ENCODE measurements around the gene HNRNPK. TPM values are rescaled to one million over a fixed set of nuclear protein-coding genes. Genes with fewer than 3 reads are reported as not detected.

Gene HNRNPK
- total RNA-seq, 1 donor from 2014 or later = 261 TPM

GRCh38 chr9:84002344-84002743, 22.3 kb upstream of the HNRNPK start:
- Histone ChIP-seq H3K27me3 (ENCODE audit: low read depth) (no peaks in the 10 kb centered on the region), H3K9me3 (replicated peaks) (no peaks in the 10 kb centered on the region), H3K4me3 (no peak overlapping the region), H3K27ac (replicated peaks) (peak overlapping the region; percentile 7), H3K36me3 (peaks cover 7% of the 10 kb centered on the region), H3K4me1 (peaks cover 4% of the 10 kb centered on the region)
- no peak for TF ChIP-seq CTCF (IDR thresholded peaks at IDR 0.05; ENCODE audit: borderline replicate concordance)
- intact Hi-C loops (cut with micrococcal nuclease) = no loop called here
- no peak for DNase-seq

DNA sequence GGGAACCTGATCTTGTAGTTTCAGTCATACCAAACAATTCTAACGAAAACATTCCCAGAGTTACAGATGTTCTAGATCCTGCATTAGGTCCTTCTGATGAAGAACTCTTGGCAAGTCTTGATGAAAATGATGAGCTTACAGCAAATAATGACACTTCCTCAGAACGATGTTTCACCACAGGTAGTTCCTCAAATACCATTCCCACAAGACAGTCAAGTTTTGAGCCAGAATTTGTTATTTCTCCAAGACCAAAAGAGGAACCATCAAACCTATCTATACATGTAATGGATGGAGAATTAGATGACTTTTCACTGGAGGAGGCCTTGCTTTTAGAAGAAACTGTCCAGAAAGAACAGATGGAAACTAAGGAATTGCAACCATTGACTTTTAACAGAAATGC, 21.6 kb upstream of the HNRNPK start:
- intact Hi-C loops (cut with micrococcal nuclease) = no loop called here
- Histone ChIP-seq H3K27ac (replicated peaks) (no peak overlapping the region), H3K9me3 (replicated peaks) (no peaks in the 10 kb centered on the region), H3K36me3 (peaks cover 7% of the 10 kb centered on the region), H3K27me3 (ENCODE audit: low read depth) (no peaks in the 10 kb centered on the region), H3K4me1 (peaks cover 4% of the 10 kb centered on the region), H3K4me3 (no peak overlapping the region)
- DNase-seq = no peak
- no peak for TF ChIP-seq CTCF (IDR thresholded peaks at IDR 0.05; ENCODE audit: borderline replicate concordance)

- Histone ChIP-seq H3K36me3 (peaks cover 7% of the 10 kb centered on the region), H3K4me1 (peaks cover 4% of the 10 kb centered on the region), H3K27ac (replicated peaks) (no peak overlapping the region), H3K4me3 (no peak overlapping the region), H3K27me3 (ENCODE audit: low read depth) (no peaks in the 10 kb centered on the region), H3K9me3 (replicated peaks) (no peaks in the 10 kb centered on the region)
- no peak for TF ChIP-seq CTCF (IDR thresholded peaks at IDR 0.05; ENCODE audit: borderline replicate concordance)
- no peak for DNase-seq
- intact Hi-C loops (cut with micrococcal nuclease) = no loop called here
These were observed 20.2 kb upstream of the HNRNPK start for GRCh38 chr9:84000186-84000585.

DNA sequence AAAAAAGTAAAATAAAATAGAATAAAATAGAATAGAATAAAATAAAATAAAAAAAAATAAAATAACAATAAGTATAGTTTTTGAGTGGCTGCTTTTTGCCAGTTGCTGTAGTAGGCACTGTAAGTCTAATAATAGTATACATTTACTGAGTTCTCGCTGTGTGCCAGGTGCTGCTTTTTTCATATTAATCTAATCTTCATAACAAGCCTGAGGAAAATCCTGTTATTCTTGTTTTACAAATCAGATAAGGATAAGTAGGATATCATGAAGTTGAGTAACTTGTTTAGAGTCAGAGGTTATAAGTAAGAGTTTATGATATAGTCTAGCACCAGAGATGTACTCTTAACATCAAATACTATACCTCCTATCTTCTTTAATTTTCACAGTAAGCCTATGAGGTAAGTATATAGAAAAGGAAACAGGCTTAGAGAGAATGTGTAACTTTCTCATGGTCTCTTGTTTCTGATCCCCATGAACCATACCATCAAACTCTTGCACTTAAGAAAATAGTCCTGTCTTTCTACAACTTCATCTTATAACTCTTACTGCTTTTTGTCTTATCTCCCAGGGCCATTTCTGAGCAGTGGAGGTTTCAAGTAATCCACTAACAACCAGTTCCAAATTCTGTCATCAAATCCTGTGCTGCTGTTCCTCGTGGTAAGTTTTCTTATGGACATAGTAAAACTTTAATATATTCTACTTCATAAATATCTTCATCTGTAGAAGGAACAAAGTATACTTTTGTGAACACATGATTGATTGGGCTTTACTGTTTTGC, 19.3 kb upstream of the HNRNPK start:
- no peaks in the 10 kb centered on the region for H3K27me3 ChIP-seq (ENCODE audit: low read depth)
- peaks cover 7% of the 10 kb centered on the region for H3K36me3 ChIP-seq
- no peak for TF ChIP-seq CTCF (IDR thresholded peaks at IDR 0.05; ENCODE audit: borderline replicate concordance)
- intact Hi-C loops (cut with micrococcal nuclease) = no loop called here
- no peak for DNase-seq
- H3K4me3 ChIP-seq = no peak overlapping the region
- H3K4me1 ChIP-seq = peaks cover 4% of the 10 kb centered on the region
- H3K27ac ChIP-seq (replicated peaks) = no peak overlapping the region
- H3K9me3 ChIP-seq (replicated peaks) = no peaks in the 10 kb centered on the region

GRCh38 chr9:83996126-83996525, 16.1 kb upstream of the HNRNPK start:
- Histone ChIP-seq H3K4me3 (no peak overlapping the region), H3K27ac (replicated peaks) (no peak overlapping the region), H3K27me3 (ENCODE audit: low read depth) (no peaks in the 10 kb centered on the region), H3K36me3 (peaks cover 3% of the 10 kb centered on the region), H3K9me3 (replicated peaks) (no peaks in the 10 kb centered on the region), H3K4me1 (peaks cover 4% of the 10 kb centered on the region)
- DNase-seq = no peak
- TF ChIP-seq CTCF (IDR thresholded peaks at IDR 0.05; ENCODE audit: borderline replicate concordance) = no peak
- intact Hi-C loops (cut with micrococcal nuclease) = no loop called here

Data from left ventricle myocardium inferior (tissue), 1 donor.